Neural cell (in vitro differentiated cells): ENCODE results near the gene CDK13. TPM values are rescaled to one million over a fixed set of nuclear protein-coding genes. Genes with fewer than 3 reads are reported as not detected.
"Not testable (repeated sequence)": the region's sequence is repeated elsewhere in the genome, so short reads cannot be mapped to it uniquely, and the experiment has no call there.

Experiments used
- H2AFZ ChIP-seq: fragments of 200-600, 300-800 bp; sonication (generic), shearing (Covaris generic); 2 replicates; pipeline ENCODE4 v1.6.0; 2014; ENCODE audit warnings: low read depth, mild to moderate bottlenecking, antibody characterized with exemption, low read length, moderate library complexity
- H3F3A ChIP-seq: fragments of 200-600 bp; shearing (Covaris generic); 2 replicates; pipeline ENCODE4 v1.6.1; 2016; ENCODE audit warnings: mild to moderate bottlenecking, moderate library complexity, mixed read lengths, antibody characterized with exemption, low read length; ENCODE audit not compliant: insufficient read depth, poor library complexity, severe bottlenecking
- H3K27ac ChIP-seq: fragments of 200-600, 300-800 bp; sonication (generic), shearing (Covaris generic); 2 replicates; pipeline ENCODE4 v1.5.1; 2014; ENCODE audit warnings: mild to moderate bottlenecking, low read length, moderate library complexity
- H3K27me3 ChIP-seq: fragments of 300-800, 200-600 bp; sonication (generic), shearing (Covaris generic); 2 replicates; pipeline ENCODE4 v1.6.0; 2014; ENCODE audit warnings: mild to moderate bottlenecking, low read depth, low read length, moderate library complexity; ENCODE audit not compliant: insufficient read depth
- H3K36me3 ChIP-seq: fragments of 300-800, 200-600 bp; sonication (generic), shearing (Covaris generic); 2 replicates; pipeline ENCODE4 v1.5.1; 2014; ENCODE audit warnings: mild to moderate bottlenecking, antibody characterized with exemption, low read length, moderate library complexity; ENCODE audit not compliant: insufficient read depth
- H3K4me2 ChIP-seq: fragments of 300-800, 200-600 bp; sonication (generic), shearing (Covaris generic); 2 replicates; pipeline ENCODE4 v1.6.0; 2014; ENCODE audit warnings: mild to moderate bottlenecking, low read length
- H3K4me3 ChIP-seq: fragments of 300-800, 200-600 bp; sonication (generic), shearing (Covaris generic); 2 replicates; pipeline ENCODE4 v1.5.1; 2014; ENCODE audit warnings: mild to moderate bottlenecking, low read length, moderate library complexity
- H3K79me2 ChIP-seq: fragments of 200-600 bp; shearing (Covaris generic); replicated peaks from 2 replicates; pipeline ENCODE4 v1.6.0; 2014; ENCODE audit warnings: mild to moderate bottlenecking, low read length, moderate library complexity; ENCODE audit not compliant: insufficient read depth
- H3K9ac ChIP-seq: fragments of 300-800, 200-600 bp; sonication (generic), shearing (Covaris generic); 2 replicates; pipeline ENCODE4 v1.6.1; 2016; ENCODE audit warnings: mild to moderate bottlenecking, low read length, mixed read lengths
- H3K9me2 ChIP-seq: fragments of 200-600 bp; shearing (Covaris generic); 2 replicates; pipeline ENCODE4 v1.6.1; 2016; ENCODE audit warnings: mild to moderate bottlenecking, low read length, mixed read lengths; ENCODE audit not compliant: insufficient read depth
- H3K9me3 ChIP-seq: fragments of 200-600, 300-800 bp; sonication (generic), shearing (Covaris generic); 2 replicates; pipeline ENCODE4 v1.6.1; 2016; ENCODE audit warnings: mild to moderate bottlenecking, mixed run types, low read length, moderate library complexity, mixed read lengths
- H4K20me1 ChIP-seq: fragments of 200-600 bp; shearing (Covaris generic); 2 replicates; pipeline ENCODE4 v1.6.1; 2016; ENCODE audit warnings: mild to moderate bottlenecking, mixed run types; ENCODE audit not compliant: insufficient read depth
- EP300 ChIP-seq: fragments of 450-650 bp; conservative IDR thresholded peaks from 2 replicates; pipeline ENCODE4 v1.6.1; 2014; ENCODE audit warnings: antibody characterized with exemption, mild to moderate bottlenecking, moderate library complexity; ENCODE audit not compliant: poor library complexity, severe bottlenecking
- EZH2 ChIP-seq: fragments of 200-600, 300-800 bp; shearing (Covaris generic), sonication (generic); IDR thresholded peaks from 2 replicates; pipeline ENCODE4 v1.6.1; 2014; ENCODE audit warnings: antibody characterized with exemption, low read length, borderline replicate concordance, mild to moderate bottlenecking; ENCODE audit not compliant: insufficient read depth, poor library complexity, severe bottlenecking
- MXI1 ChIP-seq: fragments of 450-650 bp; conservative IDR thresholded peaks from 2 replicates; pipeline ENCODE4 v1.6.1; 2014; ENCODE audit warnings: antibody characterized with exemption, mild to moderate bottlenecking; ENCODE audit not compliant: poor library complexity, severe bottlenecking
- POLR2AphosphoS5 ChIP-seq: IDR thresholded peaks from 2 replicates; pipeline ENCODE4 v1.6.1; 2012
- RAD21 ChIP-seq: fragments of 450-650 bp; conservative IDR thresholded peaks from 2 replicates; pipeline ENCODE4 v1.6.1; 2014; ENCODE audit warnings: antibody characterized with exemption, mild to moderate bottlenecking, moderate library complexity
- SMC3 ChIP-seq: fragments of 450-650 bp; conservative IDR thresholded peaks from 2 replicates; pipeline ENCODE4 v1.6.1; 2014; ENCODE audit warnings: antibody characterized with exemption, mild to moderate bottlenecking, moderate library complexity; ENCODE audit not compliant: poor library complexity
- TAF1 ChIP-seq: IDR thresholded peaks from 2 replicates; pipeline ENCODE4 v1.6.1; 2012; ENCODE audit warnings: low read depth
- polyA plus RNA-seq: library from polyadenylated mRNA; depleted of rRNA; stranded (reverse); fragments of >200 nt; gene quantifications from 2 replicates; pipeline ENCODE4 v1.2.3, GENCODE V29; 2014
- TF ChIP-seq, protein P1 (sequence below): IDR thresholded peaks from 2 replicates; pipeline ENCODE4 v1.6.1; 2012; ENCODE audit warnings: borderline replicate concordance
- TF ChIP-seq, protein P2 (sequence below): fragments of 450-650 bp; IDR thresholded peaks from 2 replicates; pipeline ENCODE4 v1.5.1; 2014; ENCODE audit warnings: antibody characterized with exemption, mild to moderate bottlenecking, moderate library complexity; ENCODE audit not compliant: poor library complexity, severe bottlenecking

The CDK13 gene
- polyA plus RNA-seq, 1 donor from 2014 or later, result 27.0 TPM

DNA sequence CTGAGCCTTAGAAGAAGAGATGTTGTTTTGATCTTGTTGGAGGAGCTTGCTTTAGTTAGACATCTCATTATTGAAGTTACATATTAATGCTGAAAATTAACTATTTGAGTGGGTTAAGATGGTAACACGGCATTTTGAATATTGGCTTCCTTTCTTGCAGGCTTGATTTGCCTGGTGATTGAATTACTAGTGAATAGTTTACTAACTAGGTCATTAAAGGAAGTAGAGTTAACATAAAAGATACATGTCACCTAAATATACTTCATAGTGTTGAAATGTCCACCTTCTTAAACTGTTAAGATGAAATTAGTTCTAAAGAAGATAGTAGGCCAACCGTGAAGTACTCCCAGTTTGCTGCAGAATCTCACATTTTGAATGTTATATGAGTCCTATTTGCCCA is 165.9 kb downstream of the CDK13 start:
- Histone ChIP-seq H3K4me2 (no peak overlapping the region), H3K36me3 (no peaks in the 10 kb centered on the region), H2AFZ (no peak overlapping the region), H3K9me3 (no peaks in the 10 kb centered on the region), H3F3A (no peaks in the 10 kb centered on the region), H3K27me3 (no peaks in the 10 kb centered on the region), H3K9me2 (no peaks in the 10 kb centered on the region), H3K27ac (no peak overlapping the region), H4K20me1 (no peaks in the 10 kb centered on the region), H3K9ac (no peak overlapping the region), H3K79me2 (no peaks in the 10 kb centered on the region), H3K4me3 (no peak overlapping the region)
- TF ChIP-seq TAF1, result no peak
- no peak for TF ChIP-seq RAD21
- TF ChIP-seq POLR2AphosphoS5, result no peak
- TF ChIP-seq, protein P1, sequence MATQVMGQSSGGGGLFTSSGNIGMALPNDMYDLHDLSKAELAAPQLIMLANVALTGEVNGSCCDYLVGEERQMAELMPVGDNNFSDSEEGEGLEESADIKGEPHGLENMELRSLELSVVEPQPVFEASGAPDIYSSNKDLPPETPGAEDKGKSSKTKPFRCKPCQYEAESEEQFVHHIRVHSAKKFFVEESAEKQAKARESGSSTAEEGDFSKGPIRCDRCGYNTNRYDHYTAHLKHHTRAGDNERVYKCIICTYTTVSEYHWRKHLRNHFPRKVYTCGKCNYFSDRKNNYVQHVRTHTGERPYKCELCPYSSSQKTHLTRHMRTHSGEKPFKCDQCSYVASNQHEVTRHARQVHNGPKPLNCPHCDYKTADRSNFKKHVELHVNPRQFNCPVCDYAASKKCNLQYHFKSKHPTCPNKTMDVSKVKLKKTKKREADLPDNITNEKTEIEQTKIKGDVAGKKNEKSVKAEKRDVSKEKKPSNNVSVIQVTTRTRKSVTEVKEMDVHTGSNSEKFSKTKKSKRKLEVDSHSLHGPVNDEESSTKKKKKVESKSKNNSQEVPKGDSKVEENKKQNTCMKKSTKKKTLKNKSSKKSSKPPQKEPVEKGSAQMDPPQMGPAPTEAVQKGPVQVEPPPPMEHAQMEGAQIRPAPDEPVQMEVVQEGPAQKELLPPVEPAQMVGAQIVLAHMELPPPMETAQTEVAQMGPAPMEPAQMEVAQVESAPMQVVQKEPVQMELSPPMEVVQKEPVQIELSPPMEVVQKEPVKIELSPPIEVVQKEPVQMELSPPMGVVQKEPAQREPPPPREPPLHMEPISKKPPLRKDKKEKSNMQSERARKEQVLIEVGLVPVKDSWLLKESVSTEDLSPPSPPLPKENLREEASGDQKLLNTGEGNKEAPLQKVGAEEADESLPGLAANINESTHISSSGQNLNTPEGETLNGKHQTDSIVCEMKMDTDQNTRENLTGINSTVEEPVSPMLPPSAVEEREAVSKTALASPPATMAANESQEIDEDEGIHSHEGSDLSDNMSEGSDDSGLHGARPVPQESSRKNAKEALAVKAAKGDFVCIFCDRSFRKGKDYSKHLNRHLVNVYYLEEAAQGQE, result no peak
- no peak for TF ChIP-seq MXI1
- no peak for TF ChIP-seq EP300
- no peak for TF ChIP-seq EZH2
- TF ChIP-seq, protein P2, sequence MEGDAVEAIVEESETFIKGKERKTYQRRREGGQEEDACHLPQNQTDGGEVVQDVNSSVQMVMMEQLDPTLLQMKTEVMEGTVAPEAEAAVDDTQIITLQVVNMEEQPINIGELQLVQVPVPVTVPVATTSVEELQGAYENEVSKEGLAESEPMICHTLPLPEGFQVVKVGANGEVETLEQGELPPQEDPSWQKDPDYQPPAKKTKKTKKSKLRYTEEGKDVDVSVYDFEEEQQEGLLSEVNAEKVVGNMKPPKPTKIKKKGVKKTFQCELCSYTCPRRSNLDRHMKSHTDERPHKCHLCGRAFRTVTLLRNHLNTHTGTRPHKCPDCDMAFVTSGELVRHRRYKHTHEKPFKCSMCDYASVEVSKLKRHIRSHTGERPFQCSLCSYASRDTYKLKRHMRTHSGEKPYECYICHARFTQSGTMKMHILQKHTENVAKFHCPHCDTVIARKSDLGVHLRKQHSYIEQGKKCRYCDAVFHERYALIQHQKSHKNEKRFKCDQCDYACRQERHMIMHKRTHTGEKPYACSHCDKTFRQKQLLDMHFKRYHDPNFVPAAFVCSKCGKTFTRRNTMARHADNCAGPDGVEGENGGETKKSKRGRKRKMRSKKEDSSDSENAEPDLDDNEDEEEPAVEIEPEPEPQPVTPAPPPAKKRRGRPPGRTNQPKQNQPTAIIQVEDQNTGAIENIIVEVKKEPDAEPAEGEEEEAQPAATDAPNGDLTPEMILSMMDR, result no peak
- TF ChIP-seq SMC3, result no peak

DNA sequence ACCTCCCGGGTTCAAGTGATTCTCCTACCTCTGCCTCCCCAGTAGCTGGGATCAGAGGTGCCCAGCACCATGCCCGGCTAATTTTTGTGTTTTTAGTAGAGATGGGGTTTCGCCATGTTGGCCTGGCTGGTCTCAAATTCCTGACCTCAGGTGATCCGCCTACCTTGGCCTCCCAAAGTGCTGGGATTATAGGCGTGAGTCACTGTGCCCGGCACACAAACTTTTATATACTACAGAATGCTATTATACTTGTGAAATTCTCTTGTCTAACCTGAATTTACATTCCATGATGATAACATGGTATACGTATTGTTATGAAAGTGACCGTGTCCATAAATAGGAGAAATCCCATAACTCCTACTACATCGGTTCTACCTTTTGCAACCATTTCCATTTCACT is 167.1 kb downstream of the CDK13 start:
- H3K79me2 ChIP-seq, H3K9me3 ChIP-seq, H3K36me3 ChIP-seq, H3K27me3 ChIP-seq, H3F3A ChIP-seq, H3K9ac ChIP-seq, H3K4me3 ChIP-seq, H3K9me2 ChIP-seq, H3K27ac ChIP-seq, H3K4me2 ChIP-seq, H2AFZ ChIP-seq, H4K20me1 ChIP-seq: not testable (repeated sequence)

- H2AFZ ChIP-seq, H3K79me2 ChIP-seq: not testable (repeated sequence)
Observed at GRCh38 chr7:40118201-40118600, 168.1 kb downstream of the CDK13 start.

More at GRCh38 chr7:40118201-40118600, 168.1 kb downstream of the CDK13 start:
- H3F3A ChIP-seq, H3K27ac ChIP-seq, H3K4me3 ChIP-seq, H3K9me3 ChIP-seq, H4K20me1 ChIP-seq, H3K4me2 ChIP-seq, H3K9me2 ChIP-seq, H3K9ac ChIP-seq, H3K27me3 ChIP-seq, H3K36me3 ChIP-seq: not testable (repeated sequence)
